ENCODE results near the gene ISCU.
"Not testable (repeated sequence)": the region's sequence is repeated elsewhere in the genome, so short reads cannot be mapped to it uniquely, and the experiment has no call there.

Gene ISCU

GRCh38 chr12:108547686-108548085, 14.7 kb upstream of the ISCU start:
- no peak overlapping the region for H3K4me3 ChIP-seq (ENCODE audit: low read depth, low read length)
- TF ChIP-seq CTCF (IDR thresholded peaks at IDR 0.05; ENCODE audit: borderline replicate concordance, insufficient read depth, low read depth, low read length) = no peak

- H3K4me3 ChIP-seq (ENCODE audit: low read depth, low read length) = no peak overlapping the region
- no peak for TF ChIP-seq CTCF (IDR thresholded peaks at IDR 0.05; ENCODE audit: borderline replicate concordance, insufficient read depth, low read depth, low read length)
Measured at GRCh38 chr12:108548954-108549521, 13.4 kb upstream of the ISCU start.

- TF ChIP-seq CTCF (IDR thresholded peaks at IDR 0.05; ENCODE audit: borderline replicate concordance, insufficient read depth, low read depth, low read length) = no peak
- no peak overlapping the region for H3K4me3 ChIP-seq (ENCODE audit: low read depth, low read length)
Measured at GRCh38 chr12:108551535-108551934, 10.9 kb upstream of the ISCU start.

GRCh38 chr12:108553799-108554198, 8.6 kb upstream of the ISCU start:
- TF ChIP-seq CTCF (IDR thresholded peaks at IDR 0.05; ENCODE audit: borderline replicate concordance, insufficient read depth, low read depth, low read length) = no peak
- H3K4me3 ChIP-seq (ENCODE audit: low read depth, low read length) = no peak overlapping the region

GRCh38 chr12:108555383-108555782, 7.0 kb upstream of the ISCU start:
- H3K4me3 ChIP-seq (ENCODE audit: low read depth, low read length) = not testable (repeated sequence)

GRCh38 chr12:108559007-108559655, 3.3 kb upstream of the ISCU start:
- no peak for TF ChIP-seq CTCF (IDR thresholded peaks at IDR 0.05; ENCODE audit: borderline replicate concordance, insufficient read depth, low read depth, low read length)
- no peak overlapping the region for H3K4me3 ChIP-seq (ENCODE audit: low read depth, low read length)

GRCh38 chr12:108559748-108560147, 2.6 kb upstream of the ISCU start:
- TF ChIP-seq CTCF (IDR thresholded peaks at IDR 0.05; ENCODE audit: borderline replicate concordance, insufficient read depth, low read depth, low read length) = no peak

More at GRCh38 chr12:108559748-108560147, 2.6 kb upstream of the ISCU start:
- H3K4me3 ChIP-seq (ENCODE audit: low read depth, low read length) = peak overlapping the region; percentile 75
